DMS53 (cell line): Measurements from ENCODE around the gene MIER2.

ENCODE experiments used
- DNase-seq: peaks from one replicate; lab custom pipeline; 2025; lab: John Stamatoyannopoulos, UW

The MIER2 gene

GRCh38 chr19:330503-330902, 14.1 kb downstream of the MIER2 start:
- no peak for DNase-seq

GRCh38 chr19:329876-330275, 14.7 kb downstream of the MIER2 start:
- no peak for DNase-seq

DNA sequence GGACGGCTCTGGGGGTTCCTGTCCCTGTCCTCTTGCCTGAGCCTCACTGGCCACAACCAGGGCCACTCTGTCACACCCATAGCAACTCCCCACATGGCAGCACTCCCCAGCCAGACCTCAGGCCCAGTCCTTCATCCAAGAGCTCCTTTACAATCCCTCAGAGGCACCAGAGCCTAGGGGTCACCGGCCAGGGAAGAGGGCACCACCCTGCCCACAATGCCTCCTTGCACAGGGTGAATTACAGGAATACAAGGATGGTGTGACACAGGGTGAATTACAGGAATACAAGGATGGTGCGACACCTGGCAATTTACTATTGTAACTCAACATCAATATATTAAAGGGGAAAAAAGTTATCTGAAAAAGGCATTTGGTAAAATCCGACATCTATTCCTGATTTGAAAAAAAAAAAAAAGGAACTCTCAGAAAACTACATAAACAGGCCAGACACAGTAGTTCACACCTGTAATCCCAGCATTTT, 16.5 kb downstream of the MIER2 start:
- DNase-seq = peak; percentile 31

GRCh38 chr19:327291-328024, 17.1 kb downstream of the MIER2 start:
- DNase-seq = no peak

- no peak for DNase-seq
These were observed 17.7 kb downstream of the MIER2 start for GRCh38 chr19:326871-327270.

DNA sequence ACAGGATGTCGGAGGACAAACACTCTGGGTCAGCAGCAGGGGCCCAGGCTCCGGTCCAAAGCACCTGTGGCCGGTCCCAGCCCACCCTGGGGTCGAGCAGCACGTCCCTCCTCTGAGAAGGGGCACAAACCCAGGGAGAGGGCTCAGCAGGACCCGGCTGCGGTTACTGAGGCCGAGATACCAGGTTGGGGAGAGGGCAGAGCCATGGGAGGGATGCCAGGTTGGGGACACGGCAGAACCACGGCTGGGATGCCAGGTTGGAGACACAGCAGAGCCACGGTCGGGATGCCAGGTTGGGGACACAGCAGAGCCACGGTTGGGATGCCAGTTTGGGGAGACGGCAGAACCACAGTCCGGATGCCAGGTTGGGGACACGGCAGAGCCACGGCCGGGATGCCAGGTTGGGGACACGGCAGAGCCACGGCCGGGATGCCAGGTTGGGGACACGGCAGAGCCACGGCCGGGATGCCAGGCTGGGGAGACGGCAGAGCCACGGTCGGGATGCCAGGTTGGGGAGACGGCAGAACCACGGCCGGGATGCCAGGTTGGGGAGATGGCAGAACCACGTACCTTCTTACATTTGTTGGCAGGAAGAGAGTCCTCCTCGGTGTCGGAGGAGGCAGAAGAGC, 18.5 kb downstream of the MIER2 start:
- no peak for DNase-seq

DNA sequence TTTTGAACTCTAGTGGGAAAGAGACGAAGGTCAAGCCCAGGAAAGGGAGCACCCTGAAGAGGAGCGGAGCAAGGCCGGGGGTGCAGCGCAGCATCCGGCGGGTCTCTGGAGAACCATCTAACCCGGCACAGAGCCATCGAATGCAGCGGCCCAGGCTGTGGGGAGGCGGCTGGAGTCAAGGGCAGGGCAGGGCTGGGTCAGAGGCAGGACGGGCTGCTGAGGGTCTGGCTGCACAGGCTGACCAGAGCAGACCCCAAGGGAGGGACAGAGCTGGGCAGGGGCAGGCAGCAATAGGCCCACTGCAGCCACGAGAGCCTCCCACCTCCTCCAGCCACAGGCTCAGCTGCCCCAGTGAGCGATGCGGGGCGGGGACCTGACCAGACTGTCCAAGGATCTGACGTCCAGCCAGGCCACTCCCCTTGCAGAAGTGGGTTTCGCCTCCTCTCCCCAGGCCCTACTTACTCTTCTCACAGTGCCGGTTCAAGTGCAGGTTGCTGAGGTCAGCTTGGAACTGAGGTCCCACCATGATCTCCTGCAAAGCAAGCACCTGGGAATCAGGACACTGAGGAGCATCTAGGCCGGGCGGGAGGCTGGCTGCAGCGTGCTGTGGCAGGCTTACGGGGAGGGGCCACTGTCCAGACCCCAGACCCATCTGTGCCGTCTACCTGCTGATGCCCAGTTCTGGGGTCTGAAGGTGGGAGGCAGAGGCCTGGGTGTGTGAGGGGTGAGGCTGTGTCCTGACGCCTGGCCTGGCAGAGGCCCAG, 19.2 kb downstream of the MIER2 start:
- DNase-seq = no peak

DNA sequence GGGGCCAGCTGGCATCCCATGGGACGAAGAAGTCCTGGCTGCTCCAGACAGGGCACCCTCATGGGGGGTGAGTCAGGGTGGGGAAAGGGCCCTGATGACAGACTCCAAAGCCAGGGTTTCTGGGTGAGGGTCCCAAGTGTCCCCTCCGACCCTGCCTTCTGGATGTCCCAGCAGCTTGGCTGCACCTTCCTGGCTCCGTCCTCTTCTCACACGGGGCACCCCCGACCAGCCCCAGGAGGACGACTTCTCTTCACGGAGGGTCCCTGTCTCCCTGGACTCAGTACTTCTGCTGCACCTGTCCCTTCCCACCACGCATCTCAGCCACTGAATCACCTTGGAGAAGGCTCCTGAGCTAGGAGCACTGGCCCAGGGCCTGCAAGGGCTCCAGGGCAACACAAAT, 19.9 kb downstream of the MIER2 start:
- no peak for DNase-seq

DNA sequence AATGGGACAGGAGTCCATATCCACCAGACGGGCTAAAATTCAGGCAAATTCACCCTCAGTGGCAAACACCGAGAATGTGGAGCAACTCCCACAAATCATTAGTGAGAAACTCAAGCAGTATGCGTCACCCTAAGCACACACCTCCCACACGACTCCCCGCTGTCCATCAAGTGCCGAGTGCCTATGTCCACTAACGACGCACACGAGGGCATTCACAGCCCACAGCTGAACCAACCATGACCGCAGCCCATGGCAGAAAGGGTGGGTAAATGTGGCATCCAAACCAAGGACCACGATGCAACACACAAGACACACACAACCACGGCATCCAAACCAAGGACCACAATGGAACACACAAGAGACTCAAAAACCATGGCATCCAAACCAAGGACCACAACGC, 22.0 kb downstream of the MIER2 start:
- DNase-seq = no peak

- no peak for DNase-seq
These were observed 26.2 kb downstream of the MIER2 start for GRCh38 chr19:318509-318774.

- no peak for DNase-seq
These were observed 26.7 kb downstream of the MIER2 start for GRCh38 chr19:317710-318508.

GRCh38 chr19:315811-316210, 28.8 kb downstream of the MIER2 start:
- no peak for DNase-seq

GRCh38 chr19:313988-314815, 30.4 kb downstream of the MIER2 start:
- no peak for DNase-seq

GRCh38 chr19:313169-313987, 31.2 kb downstream of the MIER2 start:
- DNase-seq = no peak

GRCh38 chr19:311813-312261, 32.8 kb downstream of the MIER2 start:
- DNase-seq = no peak

- no peak for DNase-seq
These were observed 33.7 kb downstream of the MIER2 start for GRCh38 chr19:310781-311496.

- no peak for DNase-seq
These were observed 34.4 kb downstream of the MIER2 start for GRCh38 chr19:310141-310651.

- DNase-seq = no peak
These were observed 35.4 kb downstream of the MIER2 start for GRCh38 chr19:309206-309565.

DNA sequence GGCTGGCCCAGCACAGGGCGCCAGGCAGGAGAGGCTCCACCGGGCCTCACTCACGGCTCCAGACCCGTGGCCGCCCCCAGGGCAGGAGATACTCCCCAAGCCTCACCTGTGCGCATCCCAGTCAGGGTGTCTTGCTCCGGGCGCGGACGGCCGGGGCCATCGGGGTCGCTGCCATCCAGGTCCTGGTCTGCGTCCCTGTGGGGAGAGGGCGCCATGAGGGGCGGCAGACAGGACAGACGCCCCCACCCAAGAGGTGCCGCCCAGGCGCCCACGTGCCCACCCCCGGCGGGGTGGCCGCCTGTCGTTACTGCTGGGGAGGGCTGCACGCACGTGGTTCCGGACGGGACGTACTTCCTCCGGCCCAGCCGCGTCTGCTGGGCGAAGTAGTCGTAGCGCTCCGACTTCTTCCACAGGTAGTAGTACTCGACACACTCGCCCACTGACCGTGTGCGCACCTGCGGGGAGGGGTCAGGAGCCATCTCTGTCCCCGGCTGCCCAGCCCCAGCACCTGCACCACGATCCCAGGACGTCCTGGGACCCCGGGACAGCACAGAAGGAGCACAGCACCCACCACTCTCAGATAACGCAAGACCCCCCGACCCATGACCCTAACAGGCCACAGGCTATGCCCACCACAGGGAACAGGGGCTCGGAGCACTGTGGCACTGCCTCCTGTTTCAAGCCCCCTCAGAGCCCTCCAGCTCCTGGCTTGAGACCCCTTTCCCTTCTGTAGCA, 36.0 kb downstream of the MIER2 start:
- DNase-seq = no peak
